Stimulated activated CD4-positive, alpha-beta T cell treated with anti-CD3 and anti-CD28 coated beads, TNF-alpha, amount 100 ng/mL, for 4 hours (primary cell): ENCODE data around the gene ZNF346.

Source experiments
- DNase-seq, 3 experiments: peaks; one replicate each; pipeline ENCODE4 v3.0.0-alpha.2; 2020; ENCODE audit warnings: low read depth in 3 of 3

Gene ZNF346

DNA sequence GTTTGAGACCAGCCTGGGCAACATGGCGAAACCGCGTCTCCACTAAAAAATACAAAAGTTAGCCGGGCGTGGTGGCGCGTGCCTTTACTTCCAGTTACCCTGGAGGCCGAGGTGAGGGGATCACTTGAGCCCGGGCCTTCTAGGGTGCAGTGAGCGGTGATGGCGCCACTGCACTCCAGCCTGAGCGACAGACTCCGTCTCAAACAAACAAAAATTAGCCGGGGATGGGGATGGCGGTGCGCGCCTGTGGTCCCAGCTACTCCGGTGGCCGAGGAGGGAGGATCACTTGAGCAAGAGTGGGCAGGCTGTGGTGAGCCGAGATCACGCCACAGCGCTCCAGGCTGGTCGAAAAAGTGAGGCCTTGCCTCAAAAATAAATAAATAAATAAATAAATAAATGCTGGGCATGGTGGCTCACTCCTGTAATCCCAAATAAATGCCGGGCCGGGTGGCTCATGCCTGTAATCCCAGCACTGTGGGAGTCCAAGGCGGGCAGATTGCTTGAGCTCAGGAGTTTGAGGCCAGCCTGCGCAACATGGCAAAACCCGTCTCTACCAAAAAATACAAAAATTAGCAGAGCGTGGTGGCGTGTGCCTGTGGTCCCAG lies 95.0 kb downstream of the ZNF346 start:
- DNase-seq, result no peak

DNA sequence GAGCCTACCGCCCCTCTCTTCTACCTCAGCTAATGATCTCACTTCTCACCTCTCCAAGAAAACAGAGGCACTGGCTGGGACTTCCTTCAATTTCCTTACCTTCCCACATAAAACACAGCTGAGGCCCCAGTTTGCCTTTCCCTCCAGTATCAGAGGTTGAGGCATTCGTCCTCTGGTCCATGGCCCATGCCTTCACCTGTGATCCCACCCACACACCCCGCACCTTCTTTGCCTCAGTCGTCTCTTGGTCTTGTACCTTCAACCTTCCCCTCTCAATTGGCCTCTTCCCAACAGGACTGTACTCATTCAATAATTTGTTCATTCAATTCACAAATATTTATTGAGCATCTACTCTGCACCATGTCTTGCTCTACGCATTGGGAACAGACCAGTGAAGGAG lies 100.1 kb downstream of the ZNF346 start:
- DNase-seq, result no peak

DNA sequence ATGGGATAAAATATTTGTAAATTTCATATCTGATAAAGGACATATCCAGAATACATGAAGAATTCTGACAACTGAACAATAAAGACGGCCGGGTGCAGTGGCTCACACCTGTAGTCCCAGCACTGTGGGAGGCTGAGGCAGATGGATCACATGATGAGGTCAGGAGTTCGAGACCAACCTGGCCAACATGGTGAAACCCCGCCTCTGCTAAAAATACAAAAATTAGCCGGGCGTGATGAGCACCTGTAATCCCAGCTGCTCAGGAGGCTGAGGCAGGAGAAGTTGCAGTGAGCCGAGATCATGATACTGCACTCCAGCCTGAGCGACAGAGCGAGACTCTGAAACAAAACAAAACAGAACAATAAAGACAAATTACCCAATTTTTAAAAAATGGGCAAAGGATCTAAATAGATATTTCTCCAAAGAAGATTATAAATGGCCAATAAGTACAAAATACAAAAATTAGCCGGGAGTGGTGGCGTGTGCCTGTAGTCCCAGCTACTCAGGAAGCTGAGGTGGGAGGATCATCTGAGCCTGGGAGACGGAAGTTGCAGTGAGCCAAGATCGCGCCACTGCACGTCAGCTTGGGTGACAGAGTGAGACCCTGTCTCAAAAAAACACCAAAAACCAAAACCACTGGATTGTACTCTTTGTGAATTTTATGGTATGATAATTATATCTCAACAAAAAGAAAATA lies 101.4 kb downstream of the ZNF346 start:
- DNase-seq, result no peak

DNA sequence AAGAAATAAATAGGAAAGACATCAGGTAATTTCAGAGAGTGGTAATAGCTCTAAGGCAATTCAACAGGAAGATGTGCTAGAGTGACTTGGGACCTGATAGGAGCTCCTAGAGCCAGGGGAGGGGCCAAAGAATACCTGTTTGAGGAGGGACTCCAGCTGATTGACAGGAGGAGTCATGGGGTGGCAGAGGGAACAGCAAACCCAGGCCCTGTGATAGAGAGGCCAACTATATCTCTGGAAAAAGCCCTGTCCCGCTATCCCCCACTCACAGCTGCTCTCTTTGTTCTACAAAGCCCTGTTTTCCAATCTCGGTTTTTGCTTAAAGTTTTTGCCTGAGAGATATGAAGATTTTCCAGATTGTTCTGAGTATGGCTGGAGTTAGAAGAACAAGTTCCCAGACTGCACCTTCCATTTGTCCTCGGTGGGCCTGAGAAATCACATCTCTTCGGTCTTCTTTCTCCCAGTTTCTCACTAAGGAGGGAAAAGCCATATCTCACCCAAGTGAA lies 102.0 kb downstream of the ZNF346 start:
- no peak for DNase-seq

DNA sequence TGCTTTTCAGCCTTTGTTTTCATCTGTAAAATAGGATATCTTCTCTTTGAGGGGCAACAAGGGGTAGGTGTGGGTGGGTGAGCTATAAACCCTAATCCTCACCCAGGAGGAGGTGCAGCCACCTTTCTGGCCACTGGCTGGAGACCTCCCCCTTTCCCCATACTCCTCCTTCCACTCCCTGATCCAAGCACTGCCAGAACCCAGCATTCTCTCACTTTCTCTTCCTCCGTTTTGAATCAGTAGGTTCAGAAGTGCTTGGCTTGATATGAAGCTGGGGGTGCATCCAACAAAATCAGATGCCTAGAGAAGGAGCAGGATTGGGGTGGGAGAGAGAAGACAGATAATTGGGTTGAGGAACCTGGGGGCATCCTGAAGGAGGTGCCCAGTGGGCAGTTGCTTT lies 104.3 kb downstream of the ZNF346 start:
- DNase-seq, result no peak

DNA sequence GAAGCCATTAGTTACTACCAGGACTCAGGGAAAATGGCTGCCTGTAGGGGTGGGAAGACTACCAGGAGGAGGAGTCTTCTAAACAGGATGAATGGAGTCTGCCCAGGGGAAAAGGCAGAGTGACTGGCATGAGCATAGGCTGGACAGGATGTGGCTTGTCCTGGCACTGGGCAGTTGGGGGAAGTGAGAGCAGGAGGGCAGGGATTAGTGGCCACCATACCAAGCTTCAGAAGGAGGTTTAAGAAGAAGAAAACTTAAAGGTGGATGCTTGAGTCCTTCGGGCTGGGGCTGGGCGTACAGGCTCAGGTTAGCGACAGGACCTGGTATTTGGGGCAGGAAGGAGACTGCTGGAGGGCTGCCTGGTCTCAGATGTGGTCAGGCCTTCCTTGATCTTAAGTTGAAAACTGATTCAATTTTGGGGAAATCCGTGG lies 106.1 kb downstream of the ZNF346 start:
- DNase-seq, result no peak

DNA sequence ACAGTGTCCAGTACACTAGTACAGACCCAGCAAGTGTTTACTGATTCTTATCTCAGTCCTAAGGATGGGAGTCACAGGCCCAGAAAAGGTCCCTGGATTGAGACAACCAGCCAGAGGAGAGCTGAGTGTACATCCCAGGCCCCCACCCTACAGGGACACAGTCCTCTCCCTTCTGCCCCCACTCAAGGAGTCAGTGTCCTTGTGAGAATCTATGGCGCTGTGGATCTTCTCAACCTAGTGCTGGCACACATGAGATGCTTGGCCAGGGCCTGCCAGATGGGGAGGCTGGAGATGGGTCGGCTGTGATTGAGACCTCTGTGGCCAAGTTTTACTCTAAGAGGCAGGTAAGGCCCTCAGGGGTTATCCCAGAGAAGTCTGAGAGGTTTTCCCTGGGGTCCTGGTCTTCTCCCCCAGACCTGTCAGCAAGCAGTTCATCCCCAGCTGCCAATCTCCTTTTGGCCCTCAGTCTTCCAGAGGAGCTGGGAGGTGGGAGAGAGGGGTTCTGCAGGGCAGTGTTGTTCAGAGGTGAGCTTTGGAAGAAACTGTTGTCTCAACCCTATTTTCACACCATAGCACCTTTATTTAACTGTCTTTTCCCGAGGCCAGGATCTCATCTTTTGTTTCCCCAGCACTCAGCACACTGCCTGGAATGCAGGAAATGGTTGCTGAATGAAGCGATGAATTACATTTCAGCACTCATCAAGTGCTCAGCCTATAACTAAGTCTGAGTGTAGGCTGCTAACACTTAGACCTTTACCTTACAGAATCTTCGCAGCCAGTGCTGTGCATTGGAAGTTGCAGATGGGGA lies 107.9 kb downstream of the ZNF346 start:
- DNase-seq, result no peak
